Brain microvascular endothelial cell (primary cell): ENCODE results near the gene AIRE.
"Not testable (repeated sequence)": the region's sequence is repeated elsewhere in the genome, so short reads cannot be mapped to it uniquely, and the experiment has no call there.

Source experiments
- DNase-seq: peaks from one replicate; pipeline ENCODE4 v3.0.0-alpha.2; 2020
- H3K27ac ChIP-seq: fragments of 250-450 bp; sonication (Bioruptor Pico); 2 replicates; pipeline ENCODE4 v1.5.1; 2020; ENCODE audit warnings: mild to moderate bottlenecking, moderate library complexity
- H3K27me3 ChIP-seq: fragments of 250-450 bp; sonication (Bioruptor Pico); replicated peaks from 2 replicates; pipeline ENCODE4 v1.5.1; 2020; ENCODE audit warnings: mild to moderate bottlenecking
- H3K36me3 ChIP-seq: fragments of 250-450 bp; sonication (Bioruptor Pico); replicated peaks from 2 replicates; pipeline ENCODE4 v1.5.1; 2020; ENCODE audit warnings: mild to moderate bottlenecking
- H3K4me3 ChIP-seq: 2 replicates; pipeline ENCODE4 v1.5.1; 2011; ENCODE audit warnings: low read depth, mild to moderate bottlenecking, control low read depth, low read length, moderate library complexity
- in situ Hi-C: cut with HindIII; loops from 2 replicates; pipeline ENCODE4 v1.10.0; 2017; ENCODE audit warnings: low sequenced_read_pairs, low pct_ligation_motif_present
- TF ChIP-seq, protein P1 (sequence below): IDR thresholded peaks from 2 replicates; pipeline ENCODE4 v1.5.1; 2011; ENCODE audit warnings: low read depth, mild to moderate bottlenecking, moderate library complexity, low read length, control low read depth, inconsistent platforms; ENCODE audit errors: missing control alignments

AIRE gene

GRCh38 chr21:44275041-44275440 is 10.6 kb upstream of the AIRE start:
- Histone ChIP-seq H3K36me3 (no peaks in the 10 kb centered on the region), H3K4me3 (no peak overlapping the region), H3K27ac (no peak overlapping the region), H3K27me3 (no peaks in the 10 kb centered on the region)
- DNase-seq, result no peak
- in situ Hi-C loops, result no loop called here
- TF ChIP-seq, protein P1, sequence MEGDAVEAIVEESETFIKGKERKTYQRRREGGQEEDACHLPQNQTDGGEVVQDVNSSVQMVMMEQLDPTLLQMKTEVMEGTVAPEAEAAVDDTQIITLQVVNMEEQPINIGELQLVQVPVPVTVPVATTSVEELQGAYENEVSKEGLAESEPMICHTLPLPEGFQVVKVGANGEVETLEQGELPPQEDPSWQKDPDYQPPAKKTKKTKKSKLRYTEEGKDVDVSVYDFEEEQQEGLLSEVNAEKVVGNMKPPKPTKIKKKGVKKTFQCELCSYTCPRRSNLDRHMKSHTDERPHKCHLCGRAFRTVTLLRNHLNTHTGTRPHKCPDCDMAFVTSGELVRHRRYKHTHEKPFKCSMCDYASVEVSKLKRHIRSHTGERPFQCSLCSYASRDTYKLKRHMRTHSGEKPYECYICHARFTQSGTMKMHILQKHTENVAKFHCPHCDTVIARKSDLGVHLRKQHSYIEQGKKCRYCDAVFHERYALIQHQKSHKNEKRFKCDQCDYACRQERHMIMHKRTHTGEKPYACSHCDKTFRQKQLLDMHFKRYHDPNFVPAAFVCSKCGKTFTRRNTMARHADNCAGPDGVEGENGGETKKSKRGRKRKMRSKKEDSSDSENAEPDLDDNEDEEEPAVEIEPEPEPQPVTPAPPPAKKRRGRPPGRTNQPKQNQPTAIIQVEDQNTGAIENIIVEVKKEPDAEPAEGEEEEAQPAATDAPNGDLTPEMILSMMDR, result no peak

DNA sequence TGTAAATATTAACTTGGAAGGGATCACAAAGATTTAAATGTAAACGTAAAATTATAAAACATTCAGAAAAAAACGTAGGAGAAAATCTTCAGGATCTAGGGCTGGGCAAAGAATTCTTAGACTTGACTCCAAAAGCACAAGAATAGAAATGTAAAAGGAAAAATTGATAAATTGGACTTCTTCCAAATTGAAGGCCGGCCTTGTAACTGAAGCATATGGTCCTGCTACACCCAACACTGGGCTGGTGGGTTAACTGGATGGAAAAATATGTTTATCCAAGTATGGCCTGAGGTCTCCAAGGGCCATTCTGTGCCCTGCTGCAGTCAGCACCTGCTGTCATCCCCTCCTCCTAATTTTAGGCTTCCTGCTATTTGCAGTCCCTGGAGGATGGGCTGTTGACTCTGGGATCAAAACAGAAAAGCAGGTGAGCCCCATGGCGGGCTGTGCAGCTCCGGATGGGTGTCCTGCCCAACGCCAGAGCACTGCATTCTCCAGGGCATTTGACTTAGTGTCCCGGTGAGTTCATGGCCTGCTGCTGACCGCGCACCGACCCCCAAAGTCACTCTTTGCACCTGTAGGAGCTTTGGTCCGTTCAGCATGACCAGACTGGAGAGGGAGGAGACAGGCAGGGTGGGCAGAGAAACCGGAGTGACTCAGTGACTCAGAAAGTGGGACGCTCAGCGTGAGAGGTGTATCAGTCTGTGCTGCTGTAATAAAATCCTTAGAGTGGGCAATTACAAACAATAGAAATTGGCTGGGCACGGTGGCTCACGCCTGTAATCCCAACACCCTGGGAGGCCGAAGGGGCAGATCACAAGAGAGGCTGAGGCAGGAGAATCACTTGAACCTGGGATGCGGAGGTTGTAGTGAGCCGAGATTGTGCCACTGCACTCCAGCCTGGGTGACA is 6.1 kb upstream of the AIRE start:
- no peak for DNase-seq
- H3K4me3 ChIP-seq, result no peak overlapping the region
- H3K27ac ChIP-seq, result no peak overlapping the region
- H3K36me3 ChIP-seq, result no peaks in the 10 kb centered on the region
- H3K27me3 ChIP-seq, result no peaks in the 10 kb centered on the region
- in situ Hi-C loops, result no loop called here
- TF ChIP-seq, protein P1, result no peak

- no peak overlapping the region for H3K4me3 ChIP-seq
- no peaks in the 10 kb centered on the region for H3K36me3 ChIP-seq
- H3K27me3 ChIP-seq, result no peaks in the 10 kb centered on the region
- DNase-seq, result no peak
- no peak overlapping the region for H3K27ac ChIP-seq
- TF ChIP-seq, protein P1, result no peak
- in situ Hi-C loops, result no loop called here
Observed at GRCh38 chr21:44281801-44282200, 3.9 kb upstream of the AIRE start.

DNA sequence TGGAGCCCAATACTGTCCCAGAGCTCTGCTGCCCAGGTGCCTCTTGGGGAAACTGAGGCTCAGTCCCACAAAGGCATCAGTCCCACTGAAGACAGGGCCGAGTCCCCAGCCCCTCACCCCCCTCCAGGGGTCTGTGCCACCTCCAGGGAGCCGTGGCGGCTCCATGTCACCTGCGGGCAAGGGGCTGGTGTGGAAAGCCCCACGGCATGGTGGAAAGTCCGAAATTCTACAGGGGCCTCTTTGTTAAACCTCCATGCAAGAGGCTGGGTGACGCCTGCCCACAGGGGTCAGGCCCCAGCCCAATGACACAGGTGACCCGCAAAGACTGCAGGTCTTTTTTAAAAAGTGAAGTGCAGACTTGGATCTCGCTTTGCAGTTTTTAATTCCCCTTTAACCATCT is 3.3 kb upstream of the AIRE start:
- H3K27me3 ChIP-seq, result no peaks in the 10 kb centered on the region
- TF ChIP-seq, protein P1, result no peak
- no peak for DNase-seq
- H3K36me3 ChIP-seq, result no peaks in the 10 kb centered on the region
- H3K27ac ChIP-seq, result no peak overlapping the region
- in situ Hi-C loops, result no loop called here
- H3K4me3 ChIP-seq, result no peak overlapping the region

- H3K36me3 ChIP-seq, H3K4me3 ChIP-seq, H3K27me3 ChIP-seq, DNase-seq, H3K27ac ChIP-seq, in situ Hi-C loops: not testable (repeated sequence)
Observed at GRCh38 chr21:44283211-44283785, 2.4 kb upstream of the AIRE start.

DNA sequence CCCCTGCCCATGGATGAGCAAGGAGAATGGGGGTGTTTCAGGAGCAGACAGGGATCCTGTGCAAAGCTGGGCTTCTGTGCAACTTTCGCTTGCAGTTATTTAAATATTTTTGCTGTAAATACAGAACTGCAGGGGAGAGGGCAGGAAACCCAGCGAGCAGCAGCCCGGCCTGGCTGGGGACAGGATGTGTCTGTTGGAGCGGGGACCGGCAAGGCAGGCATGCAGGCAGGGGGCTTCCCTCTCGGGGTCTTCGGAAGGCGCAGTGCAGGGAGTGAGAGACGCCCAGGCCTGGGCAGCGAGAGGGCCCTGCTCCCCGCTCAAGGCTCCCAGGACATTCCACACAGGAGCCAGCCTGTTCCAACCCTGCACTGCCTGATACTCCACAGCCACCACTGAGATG is 1.7 kb upstream of the AIRE start:
- DNase-seq, result no peak
- in situ Hi-C loops, result no loop called here
- Histone ChIP-seq H3K36me3 (no peaks in the 10 kb centered on the region), H3K4me3 (no peak overlapping the region), H3K27me3 (no peaks in the 10 kb centered on the region), H3K27ac (no peak overlapping the region)
- TF ChIP-seq, protein P1, result no peak
